SK-MEL-5 (cell line): ENCODE measurements around the gene NCMAP. TPM values are rescaled to one million over a fixed set of nuclear protein-coding genes. Genes with fewer than 3 reads are reported as not detected.
A peak's percentile ranks its signal among the peaks of the same experiment; 100 is the strongest.
"Not testable (repeated sequence)": the region's sequence is repeated elsewhere in the genome, so short reads cannot be mapped to it uniquely, and the experiment has no call there.

ENCODE experiments used
- DNase-seq: peaks from one replicate; pipeline ENCODE4 v3.0.0-alpha.2; 2016; ENCODE audit warnings: low read depth, low spot score
- in situ Hi-C: cut with HindIII; loops from 2 replicates; pipeline ENCODE4 v1.10.0; 2016; ENCODE audit warnings: low sequenced_read_pairs, high pct_unique_total_duplicates, low pct_unique_long_range_greater_than_20kb
- polyA plus RNA-seq, 2 experiments: library from polyadenylated mRNA; depleted of rRNA; stranded (reverse); fragments of >200 nt; gene quantifications; 2 replicates each; pipeline ENCODE4 v1.2.3, GENCODE V29; 2015
- total RNA-seq: library from RNA; depleted of rRNA; stranded (reverse); fragments of >200 nt; shearing (Covaris generic); gene quantifications from 2 replicates; pipeline ENCODE4 v1.2.3, GENCODE V29; 2014; rRNA removed

Gene NCMAP
- not detected in 2 replicates for total RNA-seq
- polyA plus RNA-seq (2015; cell fraction: cytosol; rRNA removed), result not detected in 2 replicates
- not detected in 2 replicates for polyA plus RNA-seq (2015; cell fraction: nucleus; rRNA removed)

DNA sequence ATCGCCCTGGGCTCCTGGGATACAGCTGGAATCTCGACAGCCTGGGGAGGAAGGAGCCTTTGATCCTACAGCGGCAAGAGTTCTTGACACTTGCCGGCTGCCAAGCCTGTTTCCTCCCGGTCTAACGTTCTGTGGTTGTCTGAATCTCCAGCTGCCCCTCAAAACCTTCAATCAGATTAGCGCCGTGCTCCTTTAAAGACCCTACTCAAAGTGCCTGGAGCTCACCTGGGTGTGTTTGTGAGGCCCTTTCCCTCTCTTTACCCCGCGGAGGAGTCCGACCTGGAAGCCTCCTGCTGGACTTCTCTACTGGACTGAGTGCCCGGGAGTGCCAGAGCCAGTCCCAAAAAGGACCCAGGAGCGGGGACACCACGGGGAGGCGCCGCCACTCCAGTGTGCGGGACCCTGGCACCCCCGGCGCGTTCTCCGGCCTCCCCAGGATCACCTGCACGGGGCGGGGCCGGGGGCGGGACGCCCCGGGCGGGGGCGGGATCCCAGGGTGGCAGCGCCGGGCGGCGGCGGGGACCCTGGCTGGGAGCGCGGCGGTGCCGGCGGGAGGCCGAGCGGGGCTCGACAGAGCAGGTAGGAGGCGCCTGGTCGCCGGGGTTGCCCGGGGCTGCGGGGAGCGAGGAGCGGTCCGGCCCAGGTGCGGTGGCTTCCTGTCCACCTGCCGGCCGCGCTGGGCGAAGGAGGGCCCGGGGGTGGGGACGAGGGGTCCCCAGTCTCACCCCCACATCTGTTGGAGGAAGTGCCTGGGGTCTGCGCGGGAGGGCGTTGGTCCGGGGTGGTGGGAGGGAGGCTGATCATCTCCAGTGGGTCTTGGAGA lies at the start of gene NCMAP:
Gene NCMAP (plus strand): TSS at position 497 of the 823 bp plus-strand sequence. CDS start 39,344 bp downstream, outside the sequence.
- DNase-seq, result no peak
- in situ Hi-C loops, result no loop called here

- in situ Hi-C loops, result no loop called here
- no peak for DNase-seq
Measured at GRCh38 chr1:24506691-24507381, 49.1 kb upstream of the NCMAP start.

- no peak for DNase-seq
- in situ Hi-C loops, result no loop called here
Measured at GRCh38 chr1:24507405-24507804, 48.5 kb upstream of the NCMAP start.

- in situ Hi-C loops, result no loop called here
- no peak for DNase-seq
Measured at GRCh38 chr1:24508911-24509310, 47.0 kb upstream of the NCMAP start.

GRCh38 chr1:24513706-24514105 lies 42.2 kb upstream of the NCMAP start:
- no peak for DNase-seq
- in situ Hi-C loops, result no loop called here

DNA sequence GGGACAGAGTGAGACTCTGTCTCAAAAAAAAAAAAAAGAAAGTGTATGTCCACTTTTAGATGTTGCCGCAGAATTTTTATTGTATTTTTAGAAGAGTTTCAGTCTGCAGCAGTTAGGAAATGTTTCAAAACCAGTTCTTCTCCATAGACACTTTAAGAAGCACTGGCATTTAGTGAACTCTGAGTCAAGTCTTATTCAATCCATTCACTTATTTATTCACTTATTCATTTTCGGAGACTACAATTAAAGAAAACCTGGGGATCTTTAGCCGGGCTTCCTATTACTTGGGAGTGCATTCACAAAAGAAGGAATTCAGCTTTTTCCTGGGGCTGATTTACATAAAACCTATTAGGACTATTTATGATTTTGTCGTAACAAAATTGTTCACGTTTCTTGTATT lies 40.9 kb upstream of the NCMAP start:
- in situ Hi-C loops, result no loop called here
- no peak for DNase-seq

DNA sequence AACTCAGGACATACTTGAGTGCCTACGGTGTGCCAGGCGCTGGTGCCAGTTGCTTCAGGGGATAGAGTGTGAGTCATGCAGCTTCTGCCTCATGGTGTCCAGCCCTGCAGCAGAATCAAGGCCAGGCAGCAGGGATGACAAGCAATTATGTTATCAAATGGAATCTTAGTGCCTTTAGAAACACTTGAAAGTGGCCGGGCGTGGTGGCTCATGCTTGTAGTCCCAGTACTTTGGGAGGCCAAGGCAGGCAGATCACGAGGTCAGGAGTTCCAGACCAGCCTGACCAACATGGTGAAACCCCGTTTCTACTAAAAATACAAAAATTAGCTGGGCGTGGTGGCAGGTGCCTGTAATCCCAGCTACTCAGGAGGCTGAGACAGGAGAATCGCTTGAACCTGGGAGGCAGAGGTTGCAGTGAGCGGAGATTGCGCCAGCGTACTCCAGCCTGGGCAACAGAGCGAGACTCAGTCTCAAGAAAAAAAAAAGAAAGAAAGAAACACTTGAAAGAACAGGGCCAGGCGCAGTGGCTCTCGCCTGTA lies 40.1 kb upstream of the NCMAP start:
- peak; percentile 53 for DNase-seq
- in situ Hi-C loops, result not testable (repeated sequence)

- DNase-seq, result no peak
- in situ Hi-C loops, result no loop called here
Measured at GRCh38 chr1:24516506-24516905, 39.4 kb upstream of the NCMAP start.

DNA sequence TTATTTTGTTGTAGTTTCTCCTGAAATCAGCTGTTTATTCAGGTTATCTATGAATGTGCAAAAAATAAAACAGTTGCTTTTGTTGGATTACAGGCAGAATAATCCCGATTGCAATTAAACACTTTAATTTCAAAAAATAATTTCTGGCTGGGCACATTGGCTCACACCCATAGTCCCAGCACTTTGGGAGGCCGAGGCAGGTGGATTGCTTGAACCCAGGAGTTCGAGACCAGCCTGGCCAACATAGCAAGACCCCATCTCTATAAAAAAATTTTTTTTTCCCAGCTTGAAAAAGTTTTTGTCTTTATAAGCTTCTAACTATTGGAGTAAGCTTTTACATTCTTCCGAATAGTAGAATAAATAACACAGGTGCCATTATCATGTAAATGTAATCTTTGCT lies 38.0 kb upstream of the NCMAP start:
- DNase-seq, result no peak
- in situ Hi-C loops, result no loop called here

DNA sequence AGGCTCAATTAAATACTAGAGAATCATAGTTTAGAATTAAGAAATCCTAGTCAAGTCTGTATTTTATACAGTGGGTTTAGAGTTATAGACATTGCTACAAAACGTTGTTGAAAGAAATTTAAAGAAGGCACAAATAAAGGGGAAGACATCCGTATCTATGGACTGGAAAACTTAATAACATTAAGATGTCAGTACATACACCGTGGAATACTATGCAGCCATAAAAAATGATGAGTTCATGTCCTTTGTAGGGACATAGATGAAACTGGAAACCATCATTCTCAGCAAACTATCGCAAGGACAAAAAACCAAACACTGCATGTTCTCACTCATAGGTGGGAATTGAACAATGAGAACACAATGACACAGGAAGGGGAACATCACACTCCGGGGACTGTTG lies 35.6 kb upstream of the NCMAP start:
- in situ Hi-C loops, DNase-seq: not testable (repeated sequence)

DNA sequence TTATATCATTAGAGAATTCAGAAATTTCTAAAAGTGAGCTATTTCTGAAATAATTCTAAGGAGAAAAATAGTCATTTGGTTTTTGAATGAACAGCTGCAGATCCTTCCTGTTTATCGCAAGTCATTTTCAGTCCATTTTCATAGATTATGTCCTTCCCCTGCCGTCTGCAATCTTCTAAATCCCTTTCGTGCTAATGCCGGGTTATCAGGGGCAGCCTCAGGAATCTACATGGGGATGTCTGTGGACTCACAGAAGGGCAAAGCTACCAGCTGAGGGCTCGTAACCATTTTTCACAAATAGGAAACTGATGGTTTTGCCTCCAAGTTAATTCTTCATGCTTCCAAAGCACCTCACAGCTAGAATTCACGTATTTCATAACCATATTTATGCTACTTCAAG lies 30.3 kb upstream of the NCMAP start:
- in situ Hi-C loops, result loop anchor here (25.0 kb wide), 1 partner anchor 287 kb away; no protein-coding TSS in a partner anchor
- no peak for DNase-seq

DNA sequence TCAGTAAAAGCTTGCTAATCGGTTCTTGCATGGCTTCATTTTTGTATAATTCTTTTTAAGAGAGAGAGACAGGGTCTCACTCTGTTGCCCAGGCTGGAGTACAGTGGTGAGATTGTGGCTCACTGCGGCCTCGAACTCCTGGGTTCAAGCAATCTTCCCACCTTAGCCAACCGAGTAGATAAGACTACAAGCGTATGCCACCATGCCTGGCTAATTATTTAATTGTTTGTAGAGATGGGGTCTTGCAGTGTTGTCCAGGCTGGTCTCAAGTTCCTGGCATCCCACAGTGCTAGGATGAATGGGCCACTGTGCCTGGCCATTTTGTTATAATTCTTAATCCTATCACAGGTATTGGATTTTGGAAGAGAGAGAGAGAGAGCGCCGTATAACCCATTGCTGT lies 29.8 kb upstream of the NCMAP start:
- in situ Hi-C loops, result loop anchor here (25.0 kb wide), 1 partner anchor 286 kb away; no protein-coding TSS in a partner anchor
- DNase-seq, result no peak

DNA sequence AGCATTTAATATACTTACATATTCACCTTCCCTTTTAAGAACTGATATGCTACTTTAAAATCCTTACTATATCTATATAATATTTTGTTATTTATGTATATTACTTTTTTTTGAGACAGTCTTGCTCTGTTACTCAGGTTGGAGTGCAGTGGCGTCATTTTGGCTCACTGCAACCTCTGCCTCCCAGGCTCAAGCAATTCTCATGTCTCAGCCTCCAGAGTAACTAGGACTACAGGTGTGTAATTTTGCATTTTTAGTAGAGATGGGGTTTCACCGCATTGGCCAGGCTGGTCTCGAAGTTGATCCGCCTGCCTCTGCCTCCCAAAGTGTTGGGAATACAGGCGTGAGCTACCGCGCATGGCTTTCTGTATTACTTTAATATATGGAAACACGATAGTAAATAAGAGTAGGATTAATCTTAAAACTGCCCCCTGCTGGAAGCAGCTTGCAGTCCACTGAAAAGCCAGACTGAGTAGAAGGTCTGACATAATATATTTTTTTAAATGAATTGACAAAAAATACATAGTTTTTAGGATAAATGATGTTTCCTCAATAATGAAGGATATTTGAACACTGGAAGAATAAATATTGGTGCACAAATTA lies 28.8 kb upstream of the NCMAP start:
- in situ Hi-C loops, result loop anchor here (25.0 kb wide), 1 partner anchor 285 kb away; no protein-coding TSS in a partner anchor
- DNase-seq, result peak; percentile 67

DNA sequence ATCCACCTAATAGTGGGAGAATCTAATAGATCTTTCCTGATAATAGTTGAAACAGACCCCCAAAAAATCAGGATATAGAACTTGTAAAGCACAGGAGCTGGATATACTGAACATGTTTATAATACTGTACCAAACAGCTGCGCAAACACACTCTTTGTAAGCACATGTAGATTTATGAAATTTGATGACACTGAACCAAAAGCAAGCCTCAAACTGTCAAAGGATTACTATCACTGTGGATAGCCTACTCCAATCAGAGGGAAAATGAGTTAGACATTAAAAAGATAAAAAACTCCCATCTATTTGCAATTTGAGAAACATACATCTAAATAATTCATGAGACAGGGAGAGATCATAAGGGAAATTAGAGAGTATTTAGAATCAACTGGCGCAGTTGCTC lies 27.1 kb upstream of the NCMAP start:
- DNase-seq, result no peak
- in situ Hi-C loops, result loop anchor here (25.0 kb wide), 1 partner anchor 284 kb away; no protein-coding TSS in a partner anchor

DNA sequence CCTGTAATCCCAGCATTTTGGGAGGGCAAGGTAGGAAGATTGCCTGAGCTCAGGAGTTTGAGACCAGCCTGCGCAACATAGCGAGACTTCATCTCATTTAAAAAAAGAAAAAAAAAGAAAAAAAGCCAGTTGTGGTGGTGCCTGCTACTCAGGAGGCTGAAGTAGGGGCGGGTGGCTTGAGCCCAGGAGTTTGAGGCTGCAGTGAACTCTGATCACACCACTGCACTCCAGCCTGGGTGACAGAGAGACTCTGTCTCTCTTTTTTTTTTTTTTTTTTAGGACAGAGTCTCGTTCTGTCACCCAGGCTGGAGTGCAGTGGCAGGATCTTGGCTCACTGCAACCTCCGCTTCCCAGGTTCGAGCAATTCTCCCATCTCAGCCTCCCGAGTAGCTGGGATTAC lies 26.6 kb upstream of the NCMAP start:
- in situ Hi-C loops, result loop anchor here (25.0 kb wide), 1 partner anchor 283 kb away; no protein-coding TSS in a partner anchor
- DNase-seq, result not testable (repeated sequence)

- DNase-seq, result no peak
- in situ Hi-C loops, result loop anchor here (25.0 kb wide), 1 partner anchor 277 kb away; no protein-coding TSS in a partner anchor
Measured at GRCh38 chr1:24535021-24535424, 20.9 kb upstream of the NCMAP start.

DNA sequence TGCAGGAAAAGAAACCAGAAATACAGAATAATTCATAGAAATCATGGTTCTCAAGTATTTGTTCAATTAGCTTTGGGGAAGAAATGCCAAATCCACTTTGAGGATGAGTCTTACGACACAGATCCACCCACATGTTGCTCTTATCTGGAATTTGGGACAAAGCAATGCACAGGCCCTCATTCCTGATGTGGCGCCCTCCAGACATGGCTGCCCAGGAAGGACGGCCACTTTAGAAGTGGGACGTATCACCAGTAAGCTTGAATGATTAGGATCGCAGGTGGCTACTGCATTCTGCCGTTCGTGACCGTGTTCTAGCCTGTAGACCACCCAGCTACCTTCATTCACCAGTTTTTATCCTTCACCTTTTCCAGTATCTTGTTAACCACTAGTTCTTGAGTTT lies 20.1 kb upstream of the NCMAP start:
- in situ Hi-C loops, result loop anchor here (25.0 kb wide), 1 partner anchor 277 kb away; no protein-coding TSS in a partner anchor
- DNase-seq, result no peak
